ENCODE data around the gene RASL10B.
A peak's percentile ranks its signal among the peaks of the same experiment; 100 is the strongest.
"Not testable (repeated sequence)": the region's sequence is repeated elsewhere in the genome, so short reads cannot be mapped to it uniquely, and the experiment has no call there.

RASL10B gene

DNA sequence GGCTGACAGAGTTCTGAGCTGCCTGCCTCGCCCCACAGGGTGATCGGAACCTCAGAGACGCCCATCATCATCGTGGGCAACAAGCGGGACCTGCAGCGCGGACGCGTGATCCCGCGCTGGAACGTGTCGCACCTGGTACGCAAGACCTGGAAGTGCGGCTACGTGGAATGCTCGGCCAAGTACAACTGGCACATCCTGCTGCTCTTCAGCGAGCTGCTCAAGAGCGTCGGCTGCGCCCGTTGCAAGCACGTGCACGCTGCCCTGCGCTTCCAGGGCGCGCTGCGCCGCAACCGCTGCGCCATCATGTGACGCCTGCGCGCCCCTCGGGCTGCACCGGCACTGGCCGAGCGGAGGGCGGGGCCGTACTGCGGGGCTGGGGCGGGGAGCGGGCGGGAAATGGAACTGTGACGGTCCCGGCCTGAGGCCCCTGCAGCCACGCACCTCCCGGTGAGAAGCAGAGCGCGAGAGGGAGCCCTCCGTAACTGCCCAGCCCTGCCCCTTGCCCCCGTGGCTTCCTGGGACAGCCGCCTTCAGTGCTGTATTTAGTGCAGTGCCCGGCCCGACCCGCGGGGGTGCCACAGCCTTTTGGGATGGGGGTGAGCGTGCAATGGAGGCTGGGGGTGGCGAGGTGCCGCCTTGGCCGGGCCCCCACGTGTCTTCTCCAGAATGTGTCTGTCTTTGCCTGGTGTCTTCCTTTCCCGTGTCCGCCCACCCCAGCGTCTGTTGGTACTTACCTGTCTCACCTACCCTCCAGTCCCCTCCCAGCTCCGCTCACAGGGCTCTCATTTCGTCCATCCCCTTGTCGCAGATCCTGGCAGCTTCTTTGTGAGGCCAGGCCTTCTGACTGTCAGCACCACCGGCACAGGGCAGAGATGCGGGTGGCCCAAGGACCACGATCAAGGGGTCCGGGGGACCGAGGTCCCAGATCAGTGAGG is 9.8 kb downstream of the RASL10B start:
- peak in 8 of 51 donors; percentile 8 to 42 (median 18) for DNase-seq

DNA sequence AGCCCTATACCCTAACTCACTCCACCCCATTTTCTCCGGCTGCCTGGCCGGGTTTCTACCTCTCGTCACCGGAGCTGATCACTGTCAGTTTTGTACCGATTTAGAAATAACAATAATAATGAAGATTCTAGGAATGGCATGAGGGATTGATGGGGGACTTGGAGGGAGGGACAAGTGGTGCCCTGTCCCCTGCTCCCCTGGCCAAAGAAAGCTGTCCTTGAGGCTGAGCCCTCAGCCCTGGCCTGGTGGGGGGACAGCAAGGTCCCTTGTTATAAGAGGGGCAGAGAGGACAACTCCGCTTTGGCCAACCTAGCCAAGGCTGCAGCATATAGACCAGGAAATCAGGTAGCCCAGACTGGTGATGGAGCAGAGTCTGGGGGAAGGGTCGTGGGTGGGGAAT is 11.1 kb downstream of the RASL10B start:
- no peak for DNase-seq

DNA sequence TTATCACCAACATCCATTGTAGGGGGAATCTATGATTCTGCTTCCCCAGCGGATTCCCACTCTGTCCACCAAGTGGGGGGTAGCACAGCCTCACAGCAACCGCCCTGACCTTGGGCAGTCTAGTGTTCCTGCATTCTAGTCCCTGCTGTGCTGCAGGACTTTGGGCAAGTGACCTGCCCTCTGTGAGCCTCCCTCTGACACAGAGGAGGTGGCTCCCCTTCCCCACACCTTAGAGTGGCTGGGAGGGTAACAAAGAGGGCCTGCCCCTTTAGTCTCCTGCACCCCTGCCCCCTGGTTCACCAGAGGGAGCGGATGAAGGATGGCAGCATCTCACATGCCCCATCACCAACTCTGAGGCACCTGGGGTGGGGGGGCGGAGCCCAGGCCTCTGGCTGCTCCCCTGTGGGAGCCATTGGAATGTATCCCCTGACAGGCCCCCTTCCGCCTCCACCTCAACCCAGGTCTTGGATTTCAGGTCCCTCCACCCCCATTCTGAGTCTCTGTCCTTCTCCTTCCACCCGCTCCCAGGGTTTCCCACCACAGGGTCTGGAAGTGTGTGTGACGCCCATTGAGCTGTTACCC is 11.5 kb downstream of the RASL10B start:
- DNase-seq = no peak

DNA sequence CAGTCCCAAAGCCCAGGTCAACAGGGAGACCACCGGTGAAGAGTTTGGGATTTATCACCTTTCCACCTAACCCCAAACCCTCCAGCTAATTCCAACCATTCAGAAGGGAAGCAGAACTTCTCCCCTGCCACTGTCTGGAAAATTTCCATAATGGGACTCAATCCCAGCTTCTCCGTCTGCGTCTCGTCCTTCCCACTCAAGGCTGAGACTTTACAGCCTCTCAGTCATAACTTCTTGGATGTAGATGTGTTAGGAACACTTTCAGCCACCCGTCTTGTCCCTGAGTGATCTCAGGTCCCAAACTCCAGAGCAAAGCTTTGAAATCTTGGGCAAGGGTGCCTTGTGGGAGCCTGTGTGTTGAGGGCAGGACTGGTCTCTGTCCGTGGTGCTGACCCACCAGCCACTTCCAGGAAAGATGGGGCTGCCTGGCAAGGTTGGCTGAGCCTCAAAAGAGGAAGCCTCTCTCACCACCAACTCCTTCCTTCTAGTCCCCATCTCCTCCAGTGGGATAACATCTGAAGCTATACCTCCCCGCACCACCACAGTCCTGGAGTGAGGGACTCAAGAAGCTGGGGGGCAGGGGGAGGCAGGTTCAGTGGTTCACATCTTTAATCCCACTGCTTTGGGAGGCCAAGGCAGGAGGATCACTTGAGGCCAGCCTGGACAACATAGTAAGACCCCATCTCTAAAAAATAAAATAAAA is 12.3 kb downstream of the RASL10B start:
- no peak for DNase-seq

DNA sequence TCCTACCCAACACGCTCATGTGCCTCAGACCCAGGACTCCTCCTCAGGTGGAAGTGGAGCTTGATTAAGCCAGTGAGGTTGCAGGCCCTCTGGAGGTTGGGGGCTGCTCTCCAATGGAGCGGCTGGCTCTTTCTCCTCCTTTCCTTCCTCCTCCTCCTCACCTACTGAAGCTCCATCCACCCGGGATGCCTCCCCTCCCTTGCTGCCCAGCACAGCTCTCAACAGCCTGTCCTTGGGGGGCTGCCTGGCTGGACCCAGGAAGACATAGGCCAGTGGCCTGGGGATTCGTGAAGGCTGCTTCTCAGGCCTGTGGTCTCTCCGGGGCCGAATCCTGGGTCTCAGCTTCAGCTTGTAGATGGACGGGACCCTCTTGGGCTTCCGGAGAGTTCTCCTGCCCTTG is 13.4 kb downstream of the RASL10B start:
- no peak for DNase-seq

DNA sequence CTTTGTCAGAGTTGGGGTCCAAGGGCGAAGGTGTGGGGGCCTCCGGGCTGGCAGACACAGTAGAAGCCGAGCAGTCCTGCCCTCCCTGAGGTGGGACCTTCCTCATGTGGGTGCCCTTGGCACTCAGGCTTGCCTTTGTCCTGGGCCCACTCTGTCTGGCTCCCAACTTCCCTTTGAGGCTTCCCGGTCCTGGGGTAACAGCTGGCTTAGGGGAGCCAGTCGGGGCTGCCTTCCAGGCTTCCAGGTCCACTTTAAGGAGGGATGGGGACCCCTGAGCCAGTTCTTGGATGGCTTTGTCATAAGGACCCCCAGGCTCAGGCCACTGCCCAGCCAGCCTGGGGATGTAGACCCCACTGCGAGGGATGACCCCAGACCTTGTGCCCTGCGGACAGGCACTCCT is 13.8 kb downstream of the RASL10B start:
- DNase-seq = no peak

DNA sequence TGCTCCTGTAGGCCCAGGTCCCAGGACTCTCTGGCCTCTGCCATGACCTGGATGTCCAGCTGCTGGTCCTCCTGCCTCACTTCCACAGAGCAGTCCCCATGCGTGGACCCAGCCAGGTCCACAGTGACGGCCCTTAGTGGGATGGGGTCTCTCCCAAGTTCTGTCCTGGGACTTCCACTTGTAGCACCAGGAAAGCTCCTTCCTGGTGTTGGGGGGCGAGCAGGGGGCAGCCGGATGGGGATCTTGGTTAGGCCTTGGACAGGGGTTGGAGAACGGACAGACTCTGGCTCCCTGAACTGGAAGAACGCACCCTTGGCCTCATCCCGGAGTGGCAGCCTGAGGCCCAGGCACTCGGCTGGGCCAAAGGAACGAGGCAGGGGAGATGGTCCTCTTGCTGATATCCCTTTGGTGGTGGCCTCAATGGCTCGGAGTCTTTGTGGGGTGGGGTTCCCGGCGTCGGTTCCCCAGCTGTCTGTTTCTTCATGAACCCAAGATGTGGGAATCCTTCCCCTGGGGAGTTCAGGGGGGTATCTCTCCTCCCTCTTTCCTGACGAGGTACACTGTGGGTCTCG is 14.4 kb downstream of the RASL10B start:
- no peak for DNase-seq

DNA sequence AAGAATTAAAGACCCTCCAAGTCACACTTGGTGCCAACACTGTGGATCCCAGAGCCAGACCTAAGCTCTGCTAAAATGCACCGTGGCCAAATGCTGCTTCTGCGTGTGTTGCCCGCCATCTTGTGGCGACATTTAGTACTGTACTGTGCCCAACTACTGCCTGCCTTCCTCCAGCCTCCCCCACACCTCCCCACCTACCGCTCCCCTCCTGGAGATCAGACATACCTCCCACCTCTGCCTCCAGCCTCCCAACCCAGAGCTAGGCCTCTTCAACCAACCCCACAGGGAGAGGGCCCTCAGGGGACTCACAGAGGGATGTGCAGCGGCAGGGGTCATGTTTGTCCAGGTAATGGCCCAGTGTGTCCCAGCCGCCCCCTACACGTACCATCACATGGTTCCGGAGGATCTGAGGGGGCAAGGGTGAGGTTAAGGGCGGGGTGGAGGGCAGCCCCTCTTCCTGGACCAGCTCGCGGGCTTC is 16.1 kb downstream of the RASL10B start:
- DNase-seq = peak in 45 of 51 donors; percentile 7 to 76 (median 46)

DNA sequence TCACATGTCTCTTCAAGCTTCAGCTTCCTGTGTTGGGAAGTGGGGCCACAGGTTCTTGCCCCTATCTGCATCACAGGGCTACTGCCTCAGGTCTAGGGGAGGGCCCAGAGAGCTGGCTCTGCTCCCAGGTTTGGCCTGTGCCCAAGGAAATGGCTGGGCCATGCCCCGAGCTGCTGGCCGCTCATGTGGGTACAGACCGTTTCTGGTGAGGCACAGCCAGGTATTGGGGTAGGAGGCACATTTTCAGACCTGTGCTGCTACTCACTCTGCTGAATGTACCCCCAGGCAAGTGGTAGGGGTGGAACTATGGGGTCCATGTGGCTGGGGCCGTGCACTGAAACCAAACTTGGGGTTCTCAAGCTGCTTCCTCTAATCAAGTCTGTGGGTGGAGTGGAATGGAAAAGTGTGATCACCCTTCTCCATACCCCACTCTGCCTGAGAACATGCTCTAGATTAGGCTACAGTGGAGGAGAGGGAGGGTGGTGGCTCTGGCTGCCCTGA is 17.0 kb downstream of the RASL10B start:
- no peak for DNase-seq

DNA sequence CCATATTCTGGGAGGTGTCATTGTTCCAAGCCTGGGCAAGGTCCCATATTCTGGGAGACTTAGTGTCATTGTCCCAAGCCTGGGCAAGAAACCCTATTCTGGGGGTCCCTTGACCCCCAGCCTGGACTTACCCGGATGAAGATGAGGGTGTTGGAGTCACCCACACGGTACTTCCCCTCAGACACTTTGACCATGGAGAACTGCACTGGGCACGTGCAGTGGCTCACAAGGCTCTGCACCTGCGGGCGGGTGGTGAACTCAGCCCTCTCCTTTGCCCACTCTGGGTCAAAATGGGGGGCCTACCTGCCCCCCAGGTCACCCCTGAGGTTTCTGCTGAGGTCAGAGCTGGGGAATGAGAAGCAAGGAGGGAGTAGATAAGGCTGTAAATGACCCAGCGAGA is 17.5 kb downstream of the RASL10B start:
- no peak for DNase-seq

DNA sequence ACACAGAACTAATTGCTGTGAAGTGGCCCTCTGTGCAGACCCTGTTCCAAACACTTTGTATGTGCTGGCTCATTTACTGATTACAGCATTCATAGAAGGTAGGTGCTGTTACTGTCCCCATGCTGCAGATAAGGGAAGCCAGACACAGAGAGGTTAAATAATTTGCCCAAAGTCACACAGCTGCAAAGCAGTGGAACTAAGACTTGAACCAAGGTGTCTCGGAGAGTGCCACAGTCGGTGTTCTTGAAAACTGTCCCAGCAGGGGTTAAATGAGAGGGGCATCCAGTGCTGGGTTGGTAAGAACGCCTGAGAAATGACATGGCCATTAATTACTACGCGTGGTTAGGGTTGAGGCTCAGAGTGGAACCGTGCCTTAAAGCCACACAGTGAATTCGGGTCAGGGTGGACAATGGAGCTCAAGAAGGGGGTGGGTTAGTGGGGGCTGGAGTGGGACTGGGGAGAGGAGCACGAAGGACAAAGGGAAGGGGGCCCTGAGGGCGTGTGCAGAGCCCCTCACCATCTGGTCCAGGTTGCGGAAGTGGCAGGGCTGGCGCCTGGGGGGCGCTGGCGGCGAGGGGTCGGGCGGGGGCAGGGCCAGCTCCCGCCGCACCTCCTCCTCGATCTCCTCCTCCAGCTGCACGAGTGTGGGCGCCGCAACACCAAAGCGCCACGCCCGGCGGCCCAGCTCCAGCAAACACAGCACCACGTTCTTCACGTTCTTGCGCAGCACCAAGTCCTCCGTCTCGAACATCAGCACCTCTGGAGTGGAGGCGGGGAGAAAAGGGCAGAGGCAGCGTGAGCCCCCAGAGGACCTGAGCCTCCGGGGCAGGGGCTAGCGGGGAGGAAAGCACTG is 18.3 kb downstream of the RASL10B start:
- DNase-seq = no peak

DNA sequence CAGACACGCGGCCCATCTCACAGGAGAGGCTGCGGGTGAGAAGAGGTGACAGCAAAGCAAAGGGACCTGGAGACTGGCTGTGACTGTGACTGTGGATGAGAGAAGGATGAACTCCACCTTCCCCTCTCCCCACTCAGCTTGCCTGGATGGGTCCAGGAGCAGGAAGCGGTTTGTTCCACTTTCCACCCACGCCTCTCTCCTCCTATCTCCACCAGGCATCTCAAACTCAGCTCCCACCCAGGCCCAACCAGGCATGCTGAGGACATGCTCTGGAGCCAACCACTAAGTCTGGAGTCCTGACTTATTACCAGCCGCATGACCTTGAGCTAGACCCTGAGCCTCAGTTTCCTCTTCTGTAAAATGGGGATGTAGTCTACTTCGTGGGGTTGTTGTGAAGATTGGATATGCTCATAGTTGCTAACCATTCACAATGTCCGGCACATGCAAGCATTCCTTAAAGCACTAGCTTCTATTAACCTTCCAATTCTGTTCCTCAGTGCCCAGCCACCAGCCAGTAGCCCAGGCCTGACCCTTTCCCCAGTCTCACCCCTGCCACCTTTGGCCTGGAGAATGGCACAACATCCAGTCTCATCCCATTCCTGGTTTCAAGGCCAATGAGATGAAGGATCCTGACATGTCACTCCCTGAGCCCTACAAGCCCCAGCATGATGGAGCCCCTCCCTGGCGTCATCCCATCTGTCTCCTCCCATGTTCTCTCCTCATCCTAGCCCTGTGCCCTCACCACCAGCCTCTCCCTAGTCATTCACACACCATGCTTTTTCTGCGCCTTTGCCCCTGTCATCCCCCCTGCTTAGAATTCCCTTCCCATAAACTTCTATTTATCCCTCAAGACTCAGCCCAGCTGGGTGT is 19.3 kb downstream of the RASL10B start:
- no peak for DNase-seq

DNA sequence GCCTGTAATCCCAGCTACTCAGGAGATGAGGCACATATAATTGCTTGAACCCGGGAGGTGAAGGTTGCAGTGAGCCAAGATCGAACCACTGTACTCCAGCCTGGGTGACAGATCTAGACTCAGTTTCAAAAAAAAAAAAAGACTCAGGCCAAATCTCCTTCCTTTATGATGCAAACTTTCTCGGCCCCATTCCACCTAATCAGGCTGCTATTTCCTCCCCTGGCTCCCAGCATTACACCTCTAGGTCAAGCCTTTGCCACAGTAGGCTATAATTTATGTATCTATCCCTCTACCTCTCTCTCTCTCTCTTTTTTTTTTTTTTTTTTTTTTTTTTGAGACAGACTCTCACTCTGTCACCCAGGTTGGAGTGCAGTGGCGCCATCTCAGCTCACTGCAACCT is 20.1 kb downstream of the RASL10B start:
- DNase-seq = not testable (repeated sequence)

DNA sequence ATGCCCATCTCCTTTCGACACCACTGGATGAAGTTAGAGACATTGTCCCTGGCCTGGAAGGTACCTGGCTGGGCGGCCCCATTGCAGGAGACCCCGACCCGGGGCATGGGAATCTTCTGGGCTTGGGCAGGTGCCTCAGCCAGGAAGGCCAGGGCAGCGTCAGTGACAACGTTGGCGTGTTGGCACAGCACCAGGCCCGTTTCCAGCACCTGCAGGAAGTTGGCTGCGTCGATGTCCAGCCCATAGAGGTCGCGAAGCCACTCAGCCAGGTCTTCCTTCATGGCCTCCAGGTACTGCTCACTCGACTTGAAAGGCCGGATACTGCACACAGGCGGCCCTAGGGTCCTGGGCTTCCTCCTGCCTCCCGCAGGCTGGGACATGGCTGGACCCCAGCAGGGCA is 21.0 kb downstream of the RASL10B start:
- DNase-seq = no peak

DNA sequence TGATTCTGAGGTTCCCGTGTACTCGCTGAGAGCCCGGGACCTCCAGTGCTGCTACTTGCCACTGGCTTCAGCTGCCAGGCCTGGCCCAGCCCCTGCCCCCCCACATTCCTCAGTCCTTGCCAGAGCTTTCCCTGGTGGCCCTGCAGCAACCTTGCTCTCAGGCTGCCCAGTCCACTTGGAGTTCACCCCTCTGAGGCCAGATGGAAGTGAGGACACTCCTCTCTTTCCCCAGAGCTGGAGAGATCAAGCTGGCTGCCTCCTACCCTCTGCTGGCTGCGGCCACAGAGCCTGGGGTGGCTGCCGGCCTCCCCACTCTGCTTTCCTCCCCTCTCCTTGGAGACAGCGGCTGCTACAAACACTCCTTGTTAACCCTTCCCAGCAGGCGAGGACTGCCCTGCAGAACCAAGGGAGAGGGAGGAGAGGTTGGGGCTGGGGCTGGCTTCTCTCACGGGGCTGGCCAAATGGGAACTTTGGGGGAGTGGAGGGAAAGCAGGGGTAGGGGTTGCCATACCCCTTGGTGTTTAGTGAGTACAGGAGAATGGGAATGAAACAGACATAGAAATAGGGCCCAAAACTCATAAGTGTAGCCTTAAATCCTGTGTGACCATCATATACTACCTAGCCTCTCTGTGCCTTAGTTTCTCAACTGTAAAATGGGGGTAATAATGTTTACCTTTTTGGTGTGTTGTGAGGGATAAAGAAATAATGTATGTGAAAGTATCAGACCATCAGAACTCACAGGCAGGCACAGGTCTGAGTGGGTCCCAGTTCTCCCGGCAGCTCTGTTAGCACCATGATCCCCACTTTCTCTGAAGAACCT is 21.7 kb downstream of the RASL10B start, which contains the start of gene GAS2L2:
Gene GAS2L2, minus strand, starts transcription at position 295 of the 820 bp plus-strand sequence. CDS start 389 bp downstream, outside the sequence.
- peak in 8 of 51 donors; percentile 12 to 47 (median 20) for DNase-seq

DNA sequence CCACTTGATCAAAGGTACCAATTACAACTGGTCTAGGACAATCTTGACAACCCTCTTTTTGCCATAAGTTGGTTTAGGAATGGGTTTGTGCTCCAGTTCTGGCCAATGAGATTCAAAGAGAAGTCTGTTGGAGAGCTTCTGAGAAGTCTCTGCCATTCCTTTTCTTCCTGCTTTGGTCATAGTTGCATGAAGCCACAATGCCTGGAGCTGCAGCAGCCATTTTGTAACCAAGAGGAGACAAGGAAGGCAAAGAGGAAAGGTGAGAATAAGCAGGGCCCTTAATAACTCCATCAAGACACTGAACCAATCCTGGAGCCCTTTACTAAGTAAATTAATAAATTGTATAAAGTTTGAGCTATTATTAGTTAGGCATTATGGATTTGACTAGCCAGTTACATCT is 25.8 kb downstream of the RASL10B start:
- no peak for DNase-seq

DNA sequence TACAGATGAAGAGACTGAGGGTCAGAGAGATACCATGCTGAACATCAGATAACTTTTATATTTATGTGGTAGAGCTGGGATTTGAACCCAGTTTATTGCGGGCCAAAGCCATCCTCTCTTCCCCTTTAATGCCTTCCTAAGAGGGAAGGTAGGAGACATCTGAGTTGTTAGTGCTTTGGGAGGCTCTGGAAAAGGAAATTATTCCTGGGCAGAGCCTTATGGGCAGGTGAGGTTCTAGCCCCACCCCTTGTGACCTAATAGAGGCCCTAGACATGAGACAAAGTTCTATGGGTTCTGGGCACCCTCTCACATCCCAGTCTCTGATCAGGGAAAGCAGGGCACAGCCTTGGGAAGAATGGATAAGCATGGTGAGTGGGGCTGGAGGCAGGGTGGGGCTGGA is 29.1 kb downstream of the RASL10B start, which contains the start of gene C17orf50:
Gene C17orf50, plus strand, starts transcription at position 301 of the 400 bp plus-strand sequence. Its CDS starts 55 bp downstream, at position 356.
- DNase-seq = no peak

DNA sequence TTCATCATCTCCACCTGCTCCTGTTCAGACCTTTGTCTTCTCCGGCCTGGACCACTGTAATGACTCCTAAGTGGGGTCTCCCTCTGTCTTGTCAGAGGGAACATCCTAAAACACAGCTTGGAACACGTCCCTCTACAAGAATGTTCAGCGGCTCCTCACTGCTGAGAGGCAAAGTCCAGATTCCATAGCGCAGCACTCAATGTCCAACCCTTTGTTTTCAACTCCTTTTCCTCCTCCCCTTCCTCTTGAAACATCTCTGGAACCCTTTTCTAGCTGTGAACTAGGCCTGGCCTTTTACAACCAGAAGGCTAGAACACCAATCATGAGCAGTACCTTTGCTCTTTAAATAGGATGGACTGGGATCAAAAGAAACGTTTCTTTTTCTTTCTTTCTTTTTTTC is 30.2 kb downstream of the RASL10B start:
- no peak for DNase-seq

DNA sequence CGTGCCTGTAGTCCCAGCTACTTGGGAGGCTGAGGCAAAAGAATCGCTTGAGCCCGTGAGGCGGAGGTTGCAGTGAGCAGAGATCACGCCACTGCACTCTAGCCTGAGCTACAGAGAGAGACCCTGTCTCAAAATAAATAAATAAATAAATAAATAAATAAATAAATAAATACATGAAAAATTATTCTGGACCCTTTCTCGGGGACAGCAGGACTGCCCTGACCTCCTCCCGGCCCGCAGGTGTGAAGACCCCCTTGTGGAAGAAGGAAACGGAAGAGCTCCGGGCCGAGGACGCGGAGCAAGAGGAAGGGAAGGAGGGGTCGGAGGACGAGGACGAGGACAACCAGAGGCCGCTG is 32.3 kb downstream of the RASL10B start:
- no peak for DNase-seq
